MCF 10A (cell line): ENCODE measurements around the gene TMEM238. TPM values are rescaled to one million over a fixed set of nuclear protein-coding genes. Genes with fewer than 3 reads are reported as not detected.

Source experiments
- BruUV-seq: library from RNA; stranded (reverse); fragments of 400-500 nt; replicated peaks from 2 replicates; lab custom pipeline; 2021; lab: Mats Ljungman, UMichigan
- CTCF ChIA-PET: fragments of 300-600 bp; sonication (Branson Sonifier 250); formaldehyde crosslinking; extraction: SDS; loops from one replicate; lab custom pipeline; 2021; ENCODE audit warnings: antibody characterized with exemption, inconsistent platforms; lab: Yijun Ruan, JAX
- POLR2A ChIA-PET: fragments of 300-600, 350-650 bp; sonication (Branson Sonifier 250); formaldehyde crosslinking; extraction: SDS; loops from one replicate; lab custom pipeline; 2020; ENCODE audit warnings: antibody characterized with exemption, inconsistent platforms; lab: Yijun Ruan, JAX
- DNase-seq: peaks from one replicate; pipeline ENCODE4 v3.0.0-alpha.2; 2018; ENCODE audit not compliant: unreplicated experiment
- H3K27ac Mint-ChIP-seq: one replicate; pipeline ENCODE4 v1.8.0; 2022; ENCODE audit warnings: mild to moderate bottlenecking, low read depth, mixed read lengths; ENCODE audit not compliant: unreplicated experiment
- H3K27me3 Mint-ChIP-seq: one replicate; pipeline ENCODE4 v1.8.0; 2022; ENCODE audit warnings: mixed read lengths; ENCODE audit not compliant: insufficient read depth, unreplicated experiment
- H3K36me3 Mint-ChIP-seq: one replicate; pipeline ENCODE4 v1.8.0; 2022; ENCODE audit warnings: mild to moderate bottlenecking, moderate library complexity, mixed read lengths; ENCODE audit not compliant: insufficient read depth, unreplicated experiment
- H3K4me1 Mint-ChIP-seq: one replicate; pipeline ENCODE4 v1.8.0; 2022; ENCODE audit warnings: mixed read lengths; ENCODE audit not compliant: insufficient read depth, unreplicated experiment
- H3K4me3 Mint-ChIP-seq: one replicate; pipeline ENCODE4 v1.8.0; 2022; ENCODE audit warnings: mild to moderate bottlenecking, moderate library complexity, mixed read lengths; ENCODE audit not compliant: unreplicated experiment
- H3K9me3 Mint-ChIP-seq: one replicate; pipeline ENCODE4 v1.8.0; 2022; ENCODE audit warnings: mixed read lengths; ENCODE audit not compliant: unreplicated experiment
- CTCF ChIP-seq: fragments of 200-600 bp; IDR thresholded peaks from one replicate; pipeline ENCODE4 v1.8.0; 2022; ENCODE audit warnings: antibody characterized with exemption, mild to moderate bottlenecking; ENCODE audit not compliant: unreplicated experiment
- intact Hi-C: fragments of 100-400 bp; cut with micrococcal nuclease; formaldehyde crosslinking; loops from 2 replicates; pipeline ENCODE4 v1.14.1; 2022
- total RNA-seq: library from RNA; stranded (reverse); gene quantifications from 2 replicates; pipeline ENCODE4 v1.2.3, GENCODE V29; 2022

The TMEM238 gene
- total RNA-seq, 1 experiment from 2014 or later = 14.9 TPM

GRCh38 chr19:55385724-55386492, 1.8 kb upstream of the TMEM238 start, which contains the start of gene RPL28:
RPL28 (plus strand) TSS chr19:55385932; CDS start chr19:55386358, 426 bp downstream.
- H3K9me3 Mint-ChIP-seq = no peaks in the 10 kb centered on the region
- peak within 1 kb of the TSS; percentile 89 for H3K4me3 Mint-ChIP-seq
- peak within 1 kb of the TSS; percentile 93 for H3K27ac Mint-ChIP-seq
- ChIA-PET CTCF (interaction anchor here (0.6 to 2.2 kb wide), 3 partner anchors 17 to 101 kb away, joined by 3 to 13 read pairs (median 4); no protein-coding TSS in a partner anchor), POLR2A (interaction anchor here (0.7 to 7.2 kb wide), 9 partner anchors 14 to 94 kb away, joined by 3 to 98 read pairs (median 4); partner anchors contain the start of genes KMT5C and UBE2S)
- TF ChIP-seq CTCF = no peak
- intact Hi-C loops = loop anchor here (1.0 to 2.0 kb wide), 4 partner anchors 47 to 93 kb away; partner anchors contain the start of gene KMT5C
- BruUV-seq = TSS peak; percentile 69
- H3K4me1 Mint-ChIP-seq = peaks cover 42% of the 10 kb centered on the region
- H3K27me3 Mint-ChIP-seq = no peaks in the 10 kb centered on the region
- peak; percentile 99 for DNase-seq
- H3K36me3 Mint-ChIP-seq = peaks cover 65% of the 10 kb centered on the region

GRCh38 chr19:55384920-55385723, 1.0 kb upstream of the TMEM238 start:
- peak overlapping the region; percentile 89 for H3K4me3 Mint-ChIP-seq
- POLR2A ChIA-PET = interaction anchor here (0.6 to 7.2 kb wide), 27 partner anchors 9 to 322 kb away, joined by 3 to 98 read pairs (median 8); partner anchors contain the start of genes FIZ1, HSPBP1, ISOC2 and KMT5C
- H3K4me1 Mint-ChIP-seq = peaks cover 35% of the 10 kb centered on the region
- TSS peak; percentile 65 for BruUV-seq
- H3K9me3 Mint-ChIP-seq = no peaks in the 10 kb centered on the region
- H3K36me3 Mint-ChIP-seq = peaks cover 57% of the 10 kb centered on the region
- DNase-seq = peak; percentile 98
- CTCF ChIA-PET = interaction anchor here (0.6 to 3.4 kb wide), 17 partner anchors 10 to 297 kb away, joined by 3 to 61 read pairs (median 5); no protein-coding TSS in a partner anchor
- intact Hi-C loops = loop anchor here (1.0 to 2.0 kb wide), 4 partner anchors 46 to 92 kb away; partner anchors contain the start of gene KMT5C
- peak overlapping the region; percentile 93 for H3K27ac Mint-ChIP-seq
- H3K27me3 Mint-ChIP-seq = no peaks in the 10 kb centered on the region
- no peak for TF ChIP-seq CTCF

GRCh38 chr19:55383279-55384130, 587 bp downstream of the TMEM238 start:
- H3K36me3 Mint-ChIP-seq = peaks cover 41% of the 10 kb centered on the region
- H3K27ac Mint-ChIP-seq = peak overlapping the region; percentile 57
- TF ChIP-seq CTCF = peak; percentile 28
- intact Hi-C loops = loop anchor here (2.0 kb wide), 1 partner anchor 91 kb away; no protein-coding TSS in a partner anchor
- ChIA-PET POLR2A (interaction anchor here (0.6 to 6.1 kb wide), 38 partner anchors 8 to 321 kb away, joined by 3 to 98 read pairs (median 6); partner anchors contain the start of genes FIZ1, HSPBP1, ISOC2 and KMT5C), CTCF (interaction anchor here (0.6 to 3.4 kb wide), 26 partner anchors 8 to 295 kb away, joined by 3 to 61 read pairs (median 4); partner anchors contain the start of genes DNAAF3 and TNNI3)
- DNase-seq = peak; percentile 62
- BruUV-seq = no TSS peak
- no peaks in the 10 kb centered on the region for H3K9me3 Mint-ChIP-seq
- peaks cover 29% of the 10 kb centered on the region for H3K4me1 Mint-ChIP-seq
- no peaks in the 10 kb centered on the region for H3K27me3 Mint-ChIP-seq
- peak overlapping the region; percentile 89 for H3K4me3 Mint-ChIP-seq
